C4-2B (cell line): Measurements from ENCODE around the gene MTNR1A.

Experiments
- ZFX ChIP-seq: fragments of 450-650 bp; IDR thresholded peaks from 2 replicates; pipeline ENCODE4 v1.6.1; 2017
- TF ChIP-seq, protein P1 (sequence below): fragments of 450-650 bp; conservative IDR thresholded peaks from 2 replicates; pipeline ENCODE4 v1.5.1; 2017; ENCODE audit warnings: mild to moderate bottlenecking

DNA sequence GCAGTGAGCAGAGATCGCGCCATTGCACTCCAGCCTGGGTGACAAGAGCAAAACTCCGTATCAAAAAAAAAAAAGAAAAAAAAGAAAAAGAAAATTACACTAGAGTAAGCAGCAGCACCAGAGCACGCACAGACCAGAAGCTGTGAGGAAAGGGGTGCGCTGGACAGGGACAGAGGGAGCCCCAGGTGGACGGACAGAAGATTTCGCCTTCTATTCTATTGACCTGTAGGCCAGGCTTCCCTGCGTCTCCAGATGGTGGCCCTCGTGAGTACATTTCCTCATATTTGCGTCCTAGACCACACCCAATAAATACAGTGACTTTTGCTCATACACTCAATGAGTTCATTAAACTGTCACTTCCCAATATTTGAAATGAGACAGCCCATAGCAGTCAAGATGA lies 19.1 kb downstream of the MTNR1A start:
- TF ChIP-seq, protein P1, sequence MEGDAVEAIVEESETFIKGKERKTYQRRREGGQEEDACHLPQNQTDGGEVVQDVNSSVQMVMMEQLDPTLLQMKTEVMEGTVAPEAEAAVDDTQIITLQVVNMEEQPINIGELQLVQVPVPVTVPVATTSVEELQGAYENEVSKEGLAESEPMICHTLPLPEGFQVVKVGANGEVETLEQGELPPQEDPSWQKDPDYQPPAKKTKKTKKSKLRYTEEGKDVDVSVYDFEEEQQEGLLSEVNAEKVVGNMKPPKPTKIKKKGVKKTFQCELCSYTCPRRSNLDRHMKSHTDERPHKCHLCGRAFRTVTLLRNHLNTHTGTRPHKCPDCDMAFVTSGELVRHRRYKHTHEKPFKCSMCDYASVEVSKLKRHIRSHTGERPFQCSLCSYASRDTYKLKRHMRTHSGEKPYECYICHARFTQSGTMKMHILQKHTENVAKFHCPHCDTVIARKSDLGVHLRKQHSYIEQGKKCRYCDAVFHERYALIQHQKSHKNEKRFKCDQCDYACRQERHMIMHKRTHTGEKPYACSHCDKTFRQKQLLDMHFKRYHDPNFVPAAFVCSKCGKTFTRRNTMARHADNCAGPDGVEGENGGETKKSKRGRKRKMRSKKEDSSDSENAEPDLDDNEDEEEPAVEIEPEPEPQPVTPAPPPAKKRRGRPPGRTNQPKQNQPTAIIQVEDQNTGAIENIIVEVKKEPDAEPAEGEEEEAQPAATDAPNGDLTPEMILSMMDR, result no peak; the same call in 1 of the 2 replicates
- TF ChIP-seq ZFX, result no peak
